COLO668 (cell line): ENCODE results near the gene PCSK5.
"Not testable (repeated sequence)": the region's sequence is repeated elsewhere in the genome, so short reads cannot be mapped to it uniquely, and the experiment has no call there.

Experiments
- DNase-seq: peaks from one replicate; lab custom pipeline; 2025; ENCODE audit not compliant: unreplicated experiment; lab: John Stamatoyannopoulos, UW

Gene PCSK5

DNA sequence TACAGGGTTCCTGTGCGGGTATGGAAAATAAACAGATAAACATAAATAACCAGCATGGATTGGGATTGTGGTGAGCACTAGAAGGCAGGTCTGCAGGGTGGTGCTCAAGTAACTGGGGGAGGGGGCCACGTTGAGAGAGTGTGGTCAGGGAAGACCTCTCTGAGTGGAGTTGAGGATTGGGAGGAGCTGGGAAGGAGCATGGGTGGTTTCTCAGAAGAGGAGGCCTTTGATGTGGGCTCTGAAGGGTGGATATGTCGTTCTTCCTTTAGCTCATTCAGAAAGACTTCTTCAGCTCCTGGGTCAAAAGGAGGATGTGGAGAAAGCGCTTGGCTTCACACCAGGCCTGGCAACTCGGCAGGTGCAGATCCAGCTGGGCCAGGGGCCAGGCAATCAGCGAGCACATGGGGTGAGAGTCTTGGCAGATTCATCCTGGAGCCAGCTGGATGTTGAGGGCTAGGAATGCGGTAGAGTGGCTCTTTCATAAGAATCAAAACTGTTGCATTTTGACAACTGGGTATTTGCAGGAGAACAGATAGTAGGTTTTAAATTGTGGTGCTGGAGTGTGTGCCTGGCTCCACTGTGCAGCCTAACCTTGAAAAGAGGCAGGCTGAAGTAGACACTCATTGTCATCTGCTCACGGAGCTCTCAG, 71.7 kb downstream of the PCSK5 start:
- DNase-seq = no peak

DNA sequence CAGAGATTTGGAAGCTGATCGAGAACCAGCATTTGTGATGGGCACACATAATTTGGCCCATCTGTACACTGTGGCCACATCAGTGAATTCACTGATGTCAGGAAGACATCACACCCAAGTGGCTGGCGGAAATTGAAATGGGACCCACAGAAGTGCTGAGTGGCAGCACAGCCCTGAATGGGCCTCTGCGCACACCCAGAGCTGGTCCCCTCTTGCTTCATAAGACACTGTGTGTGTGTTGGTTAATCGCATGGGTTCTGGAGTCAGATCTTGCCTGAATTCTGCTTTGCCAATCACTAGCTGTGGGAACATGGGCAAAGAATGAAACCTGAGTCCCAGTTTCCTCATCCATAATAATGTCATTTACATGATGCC, 72.2 kb downstream of the PCSK5 start:
- no peak for DNase-seq

DNA sequence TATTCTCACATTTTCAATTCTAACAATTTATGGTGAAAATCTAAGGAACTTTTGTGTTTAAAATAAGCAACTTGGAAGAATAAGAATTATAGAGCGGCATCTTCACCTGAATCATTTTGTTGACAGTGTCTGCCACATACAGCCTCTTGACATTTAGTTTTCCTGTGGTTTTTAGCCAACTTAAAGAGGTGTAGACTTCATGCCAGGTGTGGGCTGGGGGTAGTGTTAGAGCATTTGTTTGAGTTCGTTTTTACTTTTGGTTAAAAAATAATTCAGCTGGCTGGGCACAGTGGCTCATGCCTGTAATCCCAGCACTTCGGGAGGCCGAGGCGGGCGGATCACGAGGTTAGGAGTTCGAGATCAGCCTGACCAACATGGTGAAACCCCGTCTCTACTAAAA, 72.8 kb downstream of the PCSK5 start:
- DNase-seq = not testable (repeated sequence)

DNA sequence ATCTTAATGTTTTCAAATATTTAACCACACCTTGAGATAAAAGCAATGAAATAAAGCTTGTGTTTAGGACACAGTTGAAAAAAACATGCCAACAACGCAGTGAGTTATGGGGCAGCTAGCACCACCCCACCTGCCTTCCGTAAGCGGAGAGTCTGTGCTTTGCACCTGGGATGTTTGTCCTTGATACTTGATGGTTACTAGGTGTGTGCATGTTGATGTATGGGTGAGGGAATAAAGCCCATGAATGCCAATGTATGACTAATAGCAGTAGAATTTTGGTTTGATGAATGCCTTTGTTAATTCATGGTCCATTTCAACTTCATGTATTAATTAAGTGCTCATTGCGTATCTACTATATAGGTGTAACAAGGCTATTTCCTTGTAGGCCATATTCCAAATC, 74.0 kb downstream of the PCSK5 start:
- peak; percentile 10 for DNase-seq

DNA sequence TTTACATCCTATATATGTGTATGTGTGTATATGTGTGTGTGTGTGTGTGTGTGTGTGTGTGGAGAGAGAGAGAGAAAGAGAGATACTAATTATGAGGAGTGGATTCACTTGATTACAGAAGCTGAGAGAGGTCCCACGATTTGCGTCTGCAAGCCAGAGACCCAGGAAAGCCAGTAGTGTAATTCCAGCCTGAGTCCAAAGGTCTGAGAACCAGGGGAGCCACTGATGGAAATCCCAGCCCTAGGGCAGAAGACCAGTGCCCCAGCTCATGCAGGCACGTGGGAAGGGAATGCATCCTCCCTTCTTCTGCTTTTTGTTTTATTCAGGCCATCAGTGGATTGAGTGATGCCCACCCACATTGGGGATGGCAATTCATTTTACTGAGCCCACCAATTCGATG, 74.8 kb downstream of the PCSK5 start:
- no peak for DNase-seq

DNA sequence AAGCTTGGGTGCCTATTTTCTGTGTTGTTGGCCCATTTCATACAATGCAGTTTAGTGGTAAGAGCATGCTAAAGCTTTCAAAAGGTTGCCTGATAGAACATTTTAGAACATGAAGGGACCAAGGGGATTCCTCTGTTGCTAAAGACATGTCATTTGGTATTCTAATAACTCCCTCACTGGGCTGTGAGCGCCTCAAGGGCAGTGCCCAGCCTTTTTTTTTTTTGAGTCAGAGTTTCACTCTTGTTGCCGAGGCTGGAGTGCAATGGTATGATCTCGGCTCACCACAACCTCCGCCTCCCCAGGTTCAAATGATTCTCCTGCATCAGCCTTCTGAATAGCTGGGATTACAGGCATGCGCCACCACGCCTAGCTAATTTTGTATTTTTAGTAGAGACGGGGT, 77.1 kb downstream of the PCSK5 start:
- DNase-seq = no peak

DNA sequence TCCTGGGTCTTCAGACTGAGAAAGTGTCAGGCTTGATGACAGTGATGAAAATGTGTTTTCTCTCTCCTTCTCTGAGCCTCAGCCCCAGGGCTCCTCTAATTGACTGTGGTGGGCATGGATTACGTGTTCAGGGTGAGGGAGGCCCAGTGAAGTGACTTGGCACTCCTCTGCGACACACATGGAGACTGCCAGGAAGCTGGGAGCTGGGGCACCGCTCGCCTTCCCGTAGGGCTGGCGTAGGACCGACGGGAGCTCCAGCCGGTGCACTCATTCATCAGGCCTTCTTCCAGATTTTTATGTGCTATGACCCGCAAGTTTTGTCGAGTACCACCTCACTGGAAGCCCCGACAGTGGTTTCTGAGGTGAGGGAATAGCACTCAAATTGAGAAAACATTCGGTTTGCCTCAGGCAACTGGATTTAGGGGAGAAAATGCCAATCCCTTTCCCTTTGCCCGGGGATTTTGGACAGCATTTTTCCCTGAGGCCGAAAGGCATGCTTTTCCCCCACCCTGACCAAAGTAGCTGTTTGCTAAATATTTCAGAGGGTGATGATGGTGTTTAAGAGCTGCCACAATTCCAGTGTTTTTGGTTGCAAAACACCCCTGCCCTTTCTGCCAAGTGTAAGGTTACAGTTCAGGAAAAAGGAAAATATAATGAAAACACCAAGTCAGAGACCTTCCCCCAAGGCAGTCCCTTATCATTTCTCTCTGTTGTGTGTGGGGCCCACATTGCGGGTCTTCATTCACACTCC, 83.7 kb downstream of the PCSK5 start:
- DNase-seq = no peak

DNA sequence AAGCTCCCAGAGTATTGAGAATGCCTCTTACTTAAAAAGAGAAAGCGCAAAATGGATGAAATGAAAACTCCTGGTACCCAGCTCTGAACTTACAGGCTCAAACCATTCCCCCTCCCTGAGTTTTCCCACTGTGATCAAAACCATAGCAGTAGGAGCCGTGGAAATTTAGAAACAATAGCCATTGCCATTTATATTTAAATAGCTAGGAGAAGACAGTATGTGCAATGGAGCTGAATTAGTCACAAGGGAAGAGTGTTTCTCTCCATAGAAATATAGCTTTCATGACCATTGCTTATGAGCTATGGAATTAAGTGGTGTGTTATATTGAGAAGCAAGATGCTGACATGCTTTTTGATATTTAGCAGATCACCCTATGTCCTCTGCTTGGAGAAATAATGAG, 84.6 kb downstream of the PCSK5 start:
- no peak for DNase-seq

DNA sequence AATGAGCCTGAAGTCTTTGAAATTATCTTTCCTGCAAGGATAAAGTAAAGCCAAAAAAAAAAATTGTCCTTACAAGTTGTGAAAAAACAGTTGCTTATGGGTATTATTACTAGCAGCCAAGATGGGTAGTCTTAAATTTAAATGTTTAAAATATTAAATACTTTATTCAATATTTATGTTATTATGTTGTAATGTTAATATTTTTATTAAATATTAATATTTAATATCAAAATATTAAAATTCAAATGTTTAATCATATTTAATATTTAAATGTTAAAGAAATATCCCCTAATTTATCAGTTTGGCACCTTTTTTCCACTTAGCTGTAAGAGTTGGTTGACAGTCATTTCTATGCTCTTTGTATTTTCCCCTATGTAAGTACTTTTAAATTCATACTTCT, 86.1 kb downstream of the PCSK5 start:
- DNase-seq = no peak

DNA sequence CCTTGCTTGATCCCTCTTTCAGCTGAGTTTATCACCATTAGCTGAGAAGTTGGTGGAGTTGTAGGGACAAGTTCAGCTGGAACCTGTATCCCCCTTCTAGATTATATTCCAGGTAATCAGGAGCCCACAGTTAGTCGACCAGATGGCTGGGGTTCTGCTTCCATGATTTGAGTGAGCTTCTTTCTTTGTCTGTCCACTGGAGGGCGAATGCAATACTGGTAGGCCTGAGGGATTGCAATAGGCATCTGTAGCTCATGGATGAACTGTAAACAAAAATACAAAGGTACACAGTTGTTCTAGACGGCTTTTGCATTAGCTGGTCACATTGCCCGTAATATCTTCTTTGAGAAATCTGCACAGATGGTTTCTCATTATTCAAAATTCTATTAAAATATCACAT, 88.9 kb downstream of the PCSK5 start:
- no peak for DNase-seq

DNA sequence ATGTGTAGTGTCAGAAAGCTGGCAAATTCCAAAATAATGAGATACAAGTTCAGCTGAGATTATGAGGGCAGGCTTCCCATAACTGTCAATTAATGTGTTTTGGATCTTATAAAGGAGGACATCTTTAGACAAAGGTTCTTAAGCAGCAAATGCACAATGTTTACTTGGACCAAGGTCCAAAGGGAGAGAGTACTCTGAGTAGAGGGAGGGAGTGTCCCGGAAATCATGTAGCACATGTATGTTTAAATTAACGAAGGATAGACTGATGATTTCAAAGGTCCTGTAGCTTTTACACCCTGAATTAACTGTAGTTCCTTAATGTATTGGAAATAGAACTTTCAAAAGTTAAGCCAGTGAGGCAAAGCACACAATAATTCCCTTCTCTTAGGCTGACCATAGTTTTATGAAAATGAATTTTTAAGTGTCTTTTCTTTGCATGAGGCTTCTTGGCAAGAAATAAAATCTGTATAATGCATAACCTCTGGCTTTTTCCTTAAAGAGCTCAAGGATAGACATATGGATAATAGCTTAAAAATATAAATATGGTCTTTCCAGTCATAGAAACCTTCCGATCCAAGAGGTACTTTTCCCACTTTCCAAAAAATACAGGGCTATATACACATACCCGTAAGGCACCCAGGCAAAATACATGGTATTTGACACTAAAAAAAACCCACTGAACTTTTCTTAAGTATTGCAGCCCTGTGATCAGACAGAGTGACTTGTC, 93.0 kb downstream of the PCSK5 start:
- DNase-seq = no peak

DNA sequence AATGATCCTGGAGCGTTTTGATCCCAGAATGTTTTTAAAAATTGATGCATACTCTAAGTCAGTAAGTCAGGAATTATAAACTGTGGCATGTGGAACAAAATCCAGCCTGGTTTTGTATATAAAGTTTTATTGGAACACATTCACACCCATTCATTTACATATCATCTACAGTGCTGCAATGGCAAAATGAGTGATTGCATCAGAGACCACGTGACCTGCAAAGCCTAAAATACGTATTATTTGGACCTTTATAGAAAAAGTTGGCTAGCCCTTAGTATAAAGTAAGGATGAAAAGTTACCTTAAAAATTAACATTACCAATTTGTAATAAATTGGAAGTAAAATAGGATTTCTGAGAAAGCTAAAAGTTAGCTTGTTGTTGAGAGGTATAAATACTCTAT, 95.0 kb downstream of the PCSK5 start:
- no peak for DNase-seq

DNA sequence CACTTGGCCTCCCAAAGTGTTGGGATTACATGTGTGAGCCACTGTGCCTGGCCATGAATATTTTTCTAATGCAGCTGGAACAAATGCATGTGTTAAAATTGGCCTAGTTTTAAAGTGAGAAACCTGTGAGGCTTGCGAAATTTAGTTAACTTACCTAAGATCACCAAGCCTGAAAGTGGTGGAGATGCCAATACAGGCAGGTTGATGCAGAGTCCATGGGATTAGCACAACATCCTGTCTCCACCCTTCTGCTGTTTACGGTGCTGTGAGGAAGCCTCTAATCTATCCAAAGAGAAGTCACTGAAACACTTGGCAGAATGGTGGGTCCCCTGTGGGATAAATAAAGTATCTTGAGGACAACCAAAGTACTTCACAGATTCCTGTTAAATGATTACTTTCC, 98.2 kb downstream of the PCSK5 start:
- DNase-seq = no peak

DNA sequence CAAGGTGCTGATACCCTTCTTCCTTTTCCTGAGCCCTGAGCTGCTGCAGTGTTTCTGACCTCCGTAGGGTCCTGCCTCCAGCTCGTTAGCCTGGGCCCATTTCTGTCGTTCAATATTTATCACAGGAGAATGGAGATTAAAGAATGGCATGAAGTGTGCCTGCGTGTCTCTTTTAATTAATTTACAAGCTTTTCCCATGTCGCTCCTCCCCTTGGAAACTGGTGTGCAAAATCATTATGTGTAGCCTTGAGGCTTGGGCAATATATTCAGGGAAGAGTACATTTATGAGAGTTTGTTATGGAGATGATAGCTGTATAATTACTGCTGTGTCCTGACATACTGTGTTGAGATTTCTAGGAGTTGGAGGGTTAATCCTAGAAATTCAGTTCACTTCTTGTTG, 99.7 kb downstream of the PCSK5 start:
- DNase-seq = no peak

DNA sequence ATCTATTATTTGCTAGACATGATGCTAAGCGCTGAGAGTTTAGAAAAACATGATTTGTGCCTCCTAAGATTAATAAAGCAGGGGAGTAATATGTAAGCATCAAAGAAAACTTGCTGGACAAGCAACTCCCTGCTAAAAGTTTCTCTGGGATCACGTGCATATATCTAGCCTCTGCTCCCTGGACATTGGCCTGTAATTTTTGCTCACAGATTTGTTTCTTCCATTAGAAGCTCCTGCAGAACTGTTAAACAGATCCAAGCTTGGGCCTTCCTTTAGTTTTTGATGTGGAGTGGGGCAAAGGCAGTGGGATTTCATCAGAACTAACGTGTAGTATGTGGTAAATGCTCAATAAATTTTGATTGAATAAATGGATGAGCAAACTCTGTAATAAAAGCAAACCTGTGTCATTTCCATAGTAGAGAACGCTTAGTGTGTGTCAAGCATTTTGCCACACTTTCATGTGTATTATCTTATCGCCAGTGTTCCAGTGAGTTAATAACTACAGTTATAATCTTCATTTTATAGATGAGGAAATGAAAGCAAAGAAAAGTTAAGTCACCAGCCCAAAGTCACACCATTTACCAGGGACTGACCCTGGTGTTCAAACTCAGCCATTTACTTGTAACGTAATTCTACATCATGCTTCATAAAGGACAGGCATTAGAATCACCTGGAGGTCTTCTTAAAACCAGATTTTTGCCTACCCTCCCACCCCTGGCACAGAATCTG, 100.3 kb downstream of the PCSK5 start:
- DNase-seq = no peak

DNA sequence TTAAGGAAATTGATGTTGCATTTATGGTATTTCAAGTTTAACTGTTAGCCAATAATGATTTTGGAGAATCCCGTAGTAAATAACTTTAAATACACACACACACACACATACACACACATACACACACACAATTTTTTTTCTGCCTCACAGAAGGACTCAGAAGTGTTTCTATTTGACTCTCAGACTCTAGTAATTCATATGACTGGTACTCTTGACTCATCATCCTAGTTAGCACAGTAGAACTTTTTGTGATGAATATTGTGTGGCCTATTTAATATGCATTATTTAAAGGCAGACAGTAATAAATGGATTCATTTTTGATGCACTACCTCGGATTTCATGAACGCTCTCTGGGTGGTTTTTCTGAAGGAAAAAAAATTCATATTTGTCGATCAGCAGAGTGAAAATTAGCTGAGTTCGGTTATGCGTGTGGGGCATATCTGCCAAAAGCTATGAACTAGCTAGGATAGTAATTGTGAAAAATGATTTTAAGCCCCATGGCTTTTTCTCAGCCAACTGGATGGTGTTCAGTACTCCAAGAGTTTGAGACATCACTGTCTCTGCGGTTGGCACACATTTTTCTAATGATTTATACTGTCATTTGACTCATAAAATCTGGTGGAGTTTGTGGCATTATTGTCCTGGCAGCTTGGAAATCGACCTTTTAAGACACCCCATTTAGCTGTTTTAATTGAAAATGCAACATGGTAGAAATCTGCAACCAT, 102.2 kb downstream of the PCSK5 start:
- DNase-seq = no peak

DNA sequence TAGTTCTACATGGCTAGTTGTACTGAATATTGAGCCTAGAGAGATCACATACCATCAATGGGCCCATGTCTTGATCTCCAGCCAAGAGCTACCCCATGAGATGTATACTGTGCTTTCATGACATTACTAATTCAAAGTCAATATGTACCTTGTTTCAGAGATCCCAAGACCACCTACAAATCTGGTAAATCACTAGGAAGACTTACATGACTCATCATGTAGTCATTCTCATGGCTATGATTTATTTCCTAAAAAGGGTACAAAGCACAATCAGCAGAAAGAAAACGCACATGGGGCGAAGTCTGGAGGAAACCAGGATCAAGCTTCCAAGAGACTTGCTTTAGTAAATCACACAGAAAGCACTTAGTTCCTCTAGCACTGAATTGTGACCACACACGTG, 103.0 kb downstream of the PCSK5 start:
- DNase-seq = no peak

DNA sequence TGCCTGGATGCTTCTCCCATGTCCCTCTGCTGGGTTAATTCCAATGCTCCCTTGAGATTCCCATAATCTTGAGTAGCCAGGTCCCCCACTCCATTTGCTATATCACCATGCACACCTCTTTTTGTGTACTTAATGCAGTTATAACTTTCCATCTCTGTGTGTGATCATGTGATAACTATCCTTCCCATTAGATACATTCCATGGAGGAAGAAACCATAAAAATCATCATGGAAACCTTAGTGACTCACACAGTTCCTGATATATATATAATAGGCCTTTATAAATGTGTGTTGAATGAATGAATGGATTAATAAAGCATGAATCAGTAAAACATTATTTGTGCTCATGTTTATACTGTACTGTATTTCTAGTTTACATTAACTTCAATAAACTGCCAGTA, 104.6 kb downstream of the PCSK5 start:
- DNase-seq = no peak

DNA sequence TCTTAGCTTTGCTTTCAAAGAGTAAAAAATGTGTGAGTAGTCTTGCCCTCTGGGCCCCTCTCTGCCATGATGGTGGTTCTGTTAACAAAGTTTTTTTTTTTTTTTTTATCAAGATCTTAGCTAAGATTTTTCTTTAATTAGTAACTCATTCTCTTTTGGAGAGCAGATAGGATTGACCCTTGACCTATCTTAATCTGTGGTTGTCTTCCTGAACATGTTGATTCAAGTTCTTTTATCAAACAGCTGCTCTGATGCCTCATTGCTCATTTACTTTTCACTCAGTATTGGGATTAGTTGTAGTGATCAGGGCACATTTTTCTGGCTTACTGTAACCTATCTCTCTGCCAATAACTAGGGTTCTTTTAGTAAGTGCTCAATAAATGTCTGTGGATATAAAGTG, 106.3 kb downstream of the PCSK5 start:
- no peak for DNase-seq

DNA sequence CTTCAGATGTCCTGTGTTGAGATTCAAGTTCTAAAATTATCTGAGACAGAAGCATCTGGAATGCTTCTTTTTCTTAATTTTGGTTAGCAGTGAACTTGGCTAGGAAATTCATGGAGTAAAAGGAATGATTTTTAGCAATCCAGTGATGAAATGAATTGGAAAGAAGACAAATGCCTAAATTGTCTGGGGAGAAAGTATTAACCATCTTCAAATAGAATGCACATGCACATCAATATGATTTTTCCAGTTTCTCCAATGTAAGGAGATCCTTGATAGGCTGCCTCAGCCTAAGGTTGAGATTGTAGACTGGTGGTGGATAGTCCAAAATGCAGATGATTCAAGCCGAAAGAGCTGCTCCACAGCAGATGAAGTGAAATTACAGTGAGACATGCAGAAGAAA, 106.7 kb downstream of the PCSK5 start:
- no peak for DNase-seq
